Measurements from ENCODE around the gene REST.
A peak's percentile ranks its signal among the peaks of the same experiment; 100 is the strongest.
"Not testable (repeated sequence)": the region's sequence is repeated elsewhere in the genome, so short reads cannot be mapped to it uniquely, and the experiment has no call there.

REST gene

GRCh38 chr4:56907489-56908205 lies at the start of gene REST:
REST (plus strand) TSS chr4:56907900; CDS start chr4:56910639, 2,739 bp downstream.
- peak; percentile 61 to 72 (median 68) for DNase-seq (ENCODE audit: low read depth in 4 of 4, low spot score in 1 of 4)

- no peak for DNase-seq (ENCODE audit: low read depth in 4 of 4, low spot score in 1 of 4)
These were observed 47.9 kb upstream of the REST start for GRCh38 chr4:56859841-56860240.

- DNase-seq (ENCODE audit: low read depth in 4 of 4, low spot score in 1 of 4) = no peak
These were observed 46.9 kb upstream of the REST start for GRCh38 chr4:56860781-56861180.

- no peak for DNase-seq (ENCODE audit: low read depth in 4 of 4, low spot score in 1 of 4)
These were observed 46.3 kb upstream of the REST start for GRCh38 chr4:56861360-56861759.

- no peak for DNase-seq (ENCODE audit: low read depth in 4 of 4, low spot score in 1 of 4)
These were observed 44.1 kb upstream of the REST start for GRCh38 chr4:56863441-56864139.

GRCh38 chr4:56870946-56871345 lies 36.8 kb upstream of the REST start:
- DNase-seq (ENCODE audit: low read depth in 4 of 4, low spot score in 1 of 4) = no peak

GRCh38 chr4:56871371-56871866 lies 36.3 kb upstream of the REST start:
- DNase-seq (ENCODE audit: low read depth in 4 of 4, low spot score in 1 of 4) = no peak

- DNase-seq (ENCODE audit: low read depth in 4 of 4, low spot score in 1 of 4) = no peak
These were observed 33.5 kb upstream of the REST start for GRCh38 chr4:56874166-56874565.

- DNase-seq (ENCODE audit: low read depth in 4 of 4, low spot score in 1 of 4) = no peak
These were observed 32.8 kb upstream of the REST start for GRCh38 chr4:56874923-56875322.

GRCh38 chr4:56876264-56876663 lies 31.4 kb upstream of the REST start:
- DNase-seq (ENCODE audit: low read depth in 4 of 4, low spot score in 1 of 4) = no peak

- DNase-seq (ENCODE audit: low read depth in 4 of 4, low spot score in 1 of 4) = no peak
These were observed 27.7 kb upstream of the REST start for GRCh38 chr4:56879996-56880395.

GRCh38 chr4:56880572-56880971 lies 27.1 kb upstream of the REST start:
- no peak for DNase-seq (ENCODE audit: low read depth in 4 of 4, low spot score in 1 of 4)

- not testable (repeated sequence) for DNase-seq (ENCODE audit: low read depth in 4 of 4, low spot score in 1 of 4)
These were observed 23.2 kb upstream of the REST start for GRCh38 chr4:56884511-56884910.

- DNase-seq (ENCODE audit: low read depth in 4 of 4, low spot score in 1 of 4) = no peak
These were observed 15.0 kb upstream of the REST start for GRCh38 chr4:56892691-56893090.

GRCh38 chr4:56897842-56898241 lies 9.9 kb upstream of the REST start:
- DNase-seq (ENCODE audit: low read depth in 4 of 4, low spot score in 1 of 4) = not testable (repeated sequence)

- not testable (repeated sequence) for DNase-seq (ENCODE audit: low read depth in 4 of 4, low spot score in 1 of 4)
These were observed 7.5 kb upstream of the REST start for GRCh38 chr4:56900186-56900585.

- DNase-seq (ENCODE audit: low read depth in 4 of 4, low spot score in 1 of 4) = no peak
These were observed 5.0 kb upstream of the REST start for GRCh38 chr4:56902703-56903102.

- no peak for DNase-seq (ENCODE audit: low read depth in 4 of 4, low spot score in 1 of 4)
These were observed 1.9 kb upstream of the REST start for GRCh38 chr4:56905796-56906195.

- no peak for DNase-seq (ENCODE audit: low read depth in 4 of 4, low spot score in 1 of 4)
These were observed 959 bp upstream of the REST start for GRCh38 chr4:56906489-56907393.

- DNase-seq (ENCODE audit: low read depth in 4 of 4, low spot score in 1 of 4) = peak; percentile 34 to 65 (median 44)
These were observed 746 bp downstream of the REST start for GRCh38 chr4:56908206-56909085.

Measured in stimulated activated CD4-positive, alpha-beta T cell treated with anti-CD3 and anti-CD28 coated beads, Interleukin-1b, Interleukin-23, amount 100 ng/mL, for 24 hours (primary cell).